HepG2 (cell line): ENCODE results near the gene C1orf35. TPM values are rescaled to one million over a fixed set of nuclear protein-coding genes. Genes with fewer than 3 reads are reported as not detected.

Experiments
- ATAC-seq: fragments of 200-7000 bp; cut with Tn5 transposase; 3 replicates; pipeline ENCODE4 v1.9.1; 2020; ENCODE audit warnings: mild to moderate bottlenecking, moderate library complexity
- BruUV-seq: library from RNA; stranded (reverse); fragments of 400-500 nt; replicated peaks from 2 replicates; lab custom pipeline; 2021; lab: Mats Ljungman, UMichigan
- CTCF ChIA-PET: fragments of 300-600 bp; formaldehyde crosslinking; extraction: SDS; loops from one replicate; lab custom pipeline; 2021; ENCODE audit warnings: low total read pairs, inconsistent platforms, low intra/inter-chr PET ratio; lab: Yijun Ruan, JAX
- POLR2A ChIA-PET: fragments of 350-600 bp; sonication (Branson Sonifier 250); formaldehyde crosslinking; loops from one replicate; lab custom pipeline; 2020; ENCODE audit warnings: antibody characterized with exemption, inconsistent platforms; lab: Yijun Ruan, JAX
- DNase-seq: peaks from one replicate; pipeline ENCODE4 v3.0.0-alpha.2; 2015; ENCODE audit warnings: low spot score
- FAIRE-seq: peaks from 3 replicates; lab custom pipeline; 2011; peaks lifted over from hg19 to GRCh38; lab: Jason Lieb, UNC
- H2AFZ ChIP-seq: one replicate; pipeline ENCODE4 v1.6.1; 2011; ENCODE audit warnings: low read length, inconsistent platforms
- H3K27ac ChIP-seq: fragments of 300-600 bp; 3 replicates; pipeline ENCODE4 v1.8.0; 2011; ENCODE audit warnings: mixed run types, mild to moderate bottlenecking, mixed read lengths, low read length, inconsistent platforms; ENCODE audit not compliant: insufficient read depth; ENCODE audit errors: extremely low read length
- H3K27me3 ChIP-seq, 2 experiments: fragments of 200-600 bp in 1 of 2; 2 replicates in 1 of 2; 3 replicates in 1 of 2; pipeline versions ENCODE4 v1.6.0 to v1.8.0; 2011; ENCODE audit warnings: low read length in 2 of 2, mild to moderate bottlenecking in 2 of 2, moderate library complexity in 2 of 2, inconsistent platforms in 1 of 2; ENCODE audit not compliant: insufficient read depth in 2 of 2, control insufficient read depth in 1 of 2
- H3K36me3 ChIP-seq, 2 experiments: fragments of 200-600 bp in 1 of 2; replicated peaks in 1 of 2; 2 replicates in 1 of 2; 3 replicates in 1 of 2; pipeline versions ENCODE4 v1.5.1 to v1.8.0; 2011; ENCODE audit warnings: low read length in 2 of 2, inconsistent platforms in 1 of 2; ENCODE audit not compliant: insufficient read depth in 2 of 2, control insufficient read depth in 1 of 2
- H3K4me1 ChIP-seq: 2 replicates; pipeline ENCODE4 v1.5.1; 2012; ENCODE audit warnings: low read length, inconsistent platforms; ENCODE audit not compliant: insufficient read depth
- H3K4me2 ChIP-seq: 2 replicates; pipeline ENCODE4 v1.6.0; 2011; ENCODE audit warnings: low read depth, low read length, inconsistent platforms
- H3K4me3 ChIP-seq, 3 experiments: fragments of 200-600 bp in 1 of 3; sonication (generic), shearing (Covaris generic) in 1 of 3; replicated peaks in 1 of 3; 2 replicates each; pipeline ENCODE4 v1.5.1; 2011 to 2016; ENCODE audit warnings: low read length in 3 of 3, inconsistent platforms in 2 of 3, low read depth in 2 of 3, mild to moderate bottlenecking in 2 of 3, control low read depth in 1 of 3, mixed read lengths in 1 of 3; ENCODE audit not compliant: insufficient read depth in 1 of 3
- H3K79me2 ChIP-seq: one replicate; pipeline ENCODE4 v1.6.1; 2011; ENCODE audit warnings: low read length, inconsistent platforms; ENCODE audit not compliant: insufficient read depth
- H3K9ac ChIP-seq: 2 replicates; pipeline ENCODE4 v1.6.0; 2011; ENCODE audit warnings: mild to moderate bottlenecking, low read depth, low read length, inconsistent platforms; ENCODE audit not compliant: insufficient read depth
- H3K9me3 ChIP-seq: 2 replicates; pipeline ENCODE4 v1.5.1; 2012; ENCODE audit warnings: mild to moderate bottlenecking, low read length
- H4K20me1 ChIP-seq: 2 replicates; pipeline ENCODE4 v1.6.0; 2011; ENCODE audit warnings: inconsistent platforms, mild to moderate bottlenecking, low read length, moderate library complexity; ENCODE audit not compliant: insufficient read depth
- PAWR ChIP-seq: sonication (generic); formaldehyde crosslinking; IDR thresholded peaks from 2 replicates; pipeline ENCODE4 v1.4.0; 2020; ENCODE audit warnings: missing genetic modification reagents, mild to moderate bottlenecking, borderline replicate concordance
- WGBS: methylation state at CpG from one replicate; pipeline ENCODE4 v1.1.6; 2017; ENCODE audit warnings: low lambda C conversion rate; 5-methylcytosine and 5-hydroxymethylcytosine counted together
- in situ Hi-C: cut with HindIII; loops from 2 replicates; pipeline ENCODE4 v1.10.0; 2017; ENCODE audit warnings: low pct_unique_long_range_greater_than_20kb; ENCODE audit not compliant: extremely low pct_ligation_motif_present
- intact Hi-C: fragments of 100-400 bp; cut with micrococcal nuclease; formaldehyde crosslinking; loops from one replicate; pipeline ENCODE4 v1.10.0; 2022; ENCODE audit not compliant: unreplicated experiment
- polyA plus RNA-seq, 8 experiments: library from polyadenylated mRNA; depleted of rRNA in 3 of 8; stranded (reverse) in 7 of 8; unstranded in 1 of 8; fragments of >200 nt; fragmentation: Illumina TruSeq in 4 of 8; extraction: Trizol in 4 of 8; gene quantifications; 2 replicates each; pipeline versions ENCODE4 v1.2.1 to v1.2.3, GENCODE V29; 2011 to 2016; ENCODE audit warnings: low read depth in 4 of 8, missing spikeins in 1 of 8, mixed read lengths in 1 of 8; ENCODE audit not compliant: insufficient read depth in 1 of 8
- total RNA-seq, 5 experiments: library from RNA; depleted of rRNA; stranded (reverse); fragments of >200 nt; fragmentation: Illumina TruSeq; extraction: Trizol; gene quantifications; 2 replicates each; pipeline ENCODE4 v1.2.3, GENCODE V29; 2016; ENCODE audit warnings: low read depth in 1 of 5
- TF ChIP-seq, protein P1 (sequence below): IDR thresholded peaks from 2 replicates; pipeline ENCODE4 v1.6.1; 2016; ENCODE audit warnings: low read depth, missing genetic modification reagents, missing compliant biosample characterization
- TF ChIP-seq, protein P2 (sequence below): sonication (generic); formaldehyde crosslinking; IDR thresholded peaks from 2 replicates; pipeline ENCODE4 v1.4.0; 2020; ENCODE audit warnings: missing genetic modification reagents, borderline replicate concordance

Gene C1orf35
- total and polyA plus RNA-seq, 2 of the 13 experiments (the other 11 are each of a cell fraction or from before 2014, with no cell fraction given), result 8.1 to 19.3 TPM

GRCh38 chr1:228077565-228078330 lies 25.4 kb downstream of the C1orf35 start:
- in situ Hi-C loops (loop anchor here (5.0 kb wide), 1 partner anchor 75 kb away; no protein-coding TSS in a partner anchor), intact Hi-C loops (no loop called here)
- DNase-seq (no peak), ATAC-seq (no peak), FAIRE-seq (no peak)
- no TSS peak for BruUV-seq
- H3K36me3 ChIP-seq, result no peaks in the 10 kb centered on the region
- CTCF ChIA-PET, result no interaction called here
- no peaks in the 10 kb centered on the region for H3K9me3 ChIP-seq
- peaks cover 6 to 23% of the 10 kb centered on the region in 2 experiments; a peak in 3 of 5 replicates for H3K27me3 ChIP-seq
- POLR2A ChIA-PET, result no interaction called here
- WGBS, result 41% methylated on average over 10 of the region's 10 CpGs
- H3K4me1 ChIP-seq, result peaks cover 7% of the 10 kb centered on the region
- H2AFZ ChIP-seq, result no peak overlapping the region
- H3K4me2 ChIP-seq, result no peak overlapping the region
- H3K9ac ChIP-seq, result no peak overlapping the region
- H4K20me1 ChIP-seq, result no peaks in the 10 kb centered on the region; the same call in 1 of the 2 replicates
- TF ChIP-seq PAWR (CRISPR knock-in tag), result no peak
- TF ChIP-seq, protein P1, sequence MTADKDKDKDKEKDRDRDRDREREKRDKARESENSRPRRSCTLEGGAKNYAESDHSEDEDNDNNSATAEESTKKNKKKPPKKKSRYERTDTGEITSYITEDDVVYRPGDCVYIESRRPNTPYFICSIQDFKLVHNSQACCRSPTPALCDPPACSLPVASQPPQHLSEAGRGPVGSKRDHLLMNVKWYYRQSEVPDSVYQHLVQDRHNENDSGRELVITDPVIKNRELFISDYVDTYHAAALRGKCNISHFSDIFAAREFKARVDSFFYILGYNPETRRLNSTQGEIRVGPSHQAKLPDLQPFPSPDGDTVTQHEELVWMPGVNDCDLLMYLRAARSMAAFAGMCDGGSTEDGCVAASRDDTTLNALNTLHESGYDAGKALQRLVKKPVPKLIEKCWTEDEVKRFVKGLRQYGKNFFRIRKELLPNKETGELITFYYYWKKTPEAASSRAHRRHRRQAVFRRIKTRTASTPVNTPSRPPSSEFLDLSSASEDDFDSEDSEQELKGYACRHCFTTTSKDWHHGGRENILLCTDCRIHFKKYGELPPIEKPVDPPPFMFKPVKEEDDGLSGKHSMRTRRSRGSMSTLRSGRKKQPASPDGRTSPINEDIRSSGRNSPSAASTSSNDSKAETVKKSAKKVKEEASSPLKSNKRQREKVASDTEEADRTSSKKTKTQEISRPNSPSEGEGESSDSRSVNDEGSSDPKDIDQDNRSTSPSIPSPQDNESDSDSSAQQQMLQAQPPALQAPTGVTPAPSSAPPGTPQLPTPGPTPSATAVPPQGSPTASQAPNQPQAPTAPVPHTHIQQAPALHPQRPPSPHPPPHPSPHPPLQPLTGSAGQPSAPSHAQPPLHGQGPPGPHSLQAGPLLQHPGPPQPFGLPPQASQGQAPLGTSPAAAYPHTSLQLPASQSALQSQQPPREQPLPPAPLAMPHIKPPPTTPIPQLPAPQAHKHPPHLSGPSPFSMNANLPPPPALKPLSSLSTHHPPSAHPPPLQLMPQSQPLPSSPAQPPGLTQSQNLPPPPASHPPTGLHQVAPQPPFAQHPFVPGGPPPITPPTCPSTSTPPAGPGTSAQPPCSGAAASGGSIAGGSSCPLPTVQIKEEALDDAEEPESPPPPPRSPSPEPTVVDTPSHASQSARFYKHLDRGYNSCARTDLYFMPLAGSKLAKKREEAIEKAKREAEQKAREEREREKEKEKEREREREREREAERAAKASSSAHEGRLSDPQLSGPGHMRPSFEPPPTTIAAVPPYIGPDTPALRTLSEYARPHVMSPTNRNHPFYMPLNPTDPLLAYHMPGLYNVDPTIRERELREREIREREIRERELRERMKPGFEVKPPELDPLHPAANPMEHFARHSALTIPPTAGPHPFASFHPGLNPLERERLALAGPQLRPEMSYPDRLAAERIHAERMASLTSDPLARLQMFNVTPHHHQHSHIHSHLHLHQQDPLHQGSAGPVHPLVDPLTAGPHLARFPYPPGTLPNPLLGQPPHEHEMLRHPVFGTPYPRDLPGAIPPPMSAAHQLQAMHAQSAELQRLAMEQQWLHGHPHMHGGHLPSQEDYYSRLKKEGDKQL (CRISPR knock-in tag), result no peak
- TF ChIP-seq, protein P2, sequence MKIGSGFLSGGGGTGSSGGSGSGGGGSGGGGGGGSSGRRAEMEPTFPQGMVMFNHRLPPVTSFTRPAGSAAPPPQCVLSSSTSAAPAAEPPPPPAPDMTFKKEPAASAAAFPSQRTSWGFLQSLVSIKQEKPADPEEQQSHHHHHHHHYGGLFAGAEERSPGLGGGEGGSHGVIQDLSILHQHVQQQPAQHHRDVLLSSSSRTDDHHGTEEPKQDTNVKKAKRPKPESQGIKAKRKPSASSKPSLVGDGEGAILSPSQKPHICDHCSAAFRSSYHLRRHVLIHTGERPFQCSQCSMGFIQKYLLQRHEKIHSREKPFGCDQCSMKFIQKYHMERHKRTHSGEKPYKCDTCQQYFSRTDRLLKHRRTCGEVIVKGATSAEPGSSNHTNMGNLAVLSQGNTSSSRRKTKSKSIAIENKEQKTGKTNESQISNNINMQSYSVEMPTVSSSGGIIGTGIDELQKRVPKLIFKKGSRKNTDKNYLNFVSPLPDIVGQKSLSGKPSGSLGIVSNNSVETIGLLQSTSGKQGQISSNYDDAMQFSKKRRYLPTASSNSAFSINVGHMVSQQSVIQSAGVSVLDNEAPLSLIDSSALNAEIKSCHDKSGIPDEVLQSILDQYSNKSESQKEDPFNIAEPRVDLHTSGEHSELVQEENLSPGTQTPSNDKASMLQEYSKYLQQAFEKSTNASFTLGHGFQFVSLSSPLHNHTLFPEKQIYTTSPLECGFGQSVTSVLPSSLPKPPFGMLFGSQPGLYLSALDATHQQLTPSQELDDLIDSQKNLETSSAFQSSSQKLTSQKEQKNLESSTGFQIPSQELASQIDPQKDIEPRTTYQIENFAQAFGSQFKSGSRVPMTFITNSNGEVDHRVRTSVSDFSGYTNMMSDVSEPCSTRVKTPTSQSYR (CRISPR knock-in tag), result no peak
- no peak overlapping the region for H3K4me3 ChIP-seq
- H3K27ac ChIP-seq, result no peak overlapping the region
- H3K79me2 ChIP-seq, result peaks cover 14% of the 10 kb centered on the region
